ENCODE results near the gene COL18A1.

COL18A1 gene

GRCh38 chr21:45428534-45428933, 23.6 kb downstream of the COL18A1 start:
- no peak overlapping the region for H3K4me3 ChIP-seq (ENCODE audit: low read length)
- H3K36me3 ChIP-seq (ENCODE audit: control insufficient read depth, insufficient read depth, low read length, severe bottlenecking), result no peaks in the 10 kb centered on the region
- H3K27me3 ChIP-seq (replicated peaks; ENCODE audit: control insufficient read depth, insufficient read depth, low read length), result no peaks in the 10 kb centered on the region
- DNase-seq (ENCODE audit: low read depth), result no peak
- H3K4me1 ChIP-seq (ENCODE audit: control insufficient read depth, insufficient read depth, low read length), result peaks cover 26% of the 10 kb centered on the region
- H3K9me3 ChIP-seq (ENCODE audit: control insufficient read depth, low read length), result no peaks in the 10 kb centered on the region
- H3K9ac ChIP-seq (ENCODE audit: low read length), result no peak overlapping the region

GRCh38 chr21:45429221-45430175, 24.5 kb downstream of the COL18A1 start:
- Histone ChIP-seq H3K4me1 (ENCODE audit: control insufficient read depth, insufficient read depth, low read length) (peaks cover 26% of the 10 kb centered on the region), H3K9ac (ENCODE audit: low read length) (no peak overlapping the region), H3K9me3 (ENCODE audit: control insufficient read depth, low read length) (no peaks in the 10 kb centered on the region), H3K27me3 (replicated peaks; ENCODE audit: control insufficient read depth, insufficient read depth, low read length) (no peaks in the 10 kb centered on the region), H3K4me3 (ENCODE audit: low read length) (no peak overlapping the region), H3K36me3 (ENCODE audit: control insufficient read depth, insufficient read depth, low read length, severe bottlenecking) (no peaks in the 10 kb centered on the region)
- no peak for DNase-seq (ENCODE audit: low read depth)

GRCh38 chr21:45430521-45431501, 25.8 kb downstream of the COL18A1 start:
- H3K9ac ChIP-seq (ENCODE audit: low read length), result no peak overlapping the region
- H3K27me3 ChIP-seq (replicated peaks; ENCODE audit: control insufficient read depth, insufficient read depth, low read length), result no peaks in the 10 kb centered on the region
- H3K4me1 ChIP-seq (ENCODE audit: control insufficient read depth, insufficient read depth, low read length), result peaks cover 26% of the 10 kb centered on the region
- H3K9me3 ChIP-seq (ENCODE audit: control insufficient read depth, low read length), result no peaks in the 10 kb centered on the region
- no peaks in the 10 kb centered on the region for H3K36me3 ChIP-seq (ENCODE audit: control insufficient read depth, insufficient read depth, low read length, severe bottlenecking)
- peak; percentile 25 for DNase-seq (ENCODE audit: low read depth)
- no peak overlapping the region for H3K4me3 ChIP-seq (ENCODE audit: low read length)

GRCh38 chr21:45431781-45432572, 27.0 kb downstream of the COL18A1 start:
- H3K4me3 ChIP-seq (ENCODE audit: low read length), result no peak overlapping the region
- no peaks in the 10 kb centered on the region for H3K9me3 ChIP-seq (ENCODE audit: control insufficient read depth, low read length)
- H3K36me3 ChIP-seq (ENCODE audit: control insufficient read depth, insufficient read depth, low read length, severe bottlenecking), result no peaks in the 10 kb centered on the region
- H3K9ac ChIP-seq (ENCODE audit: low read length), result peak overlapping the region; percentile 38
- no peak for DNase-seq (ENCODE audit: low read depth)
- peaks cover 25% of the 10 kb centered on the region for H3K4me1 ChIP-seq (ENCODE audit: control insufficient read depth, insufficient read depth, low read length)
- no peaks in the 10 kb centered on the region for H3K27me3 ChIP-seq (replicated peaks; ENCODE audit: control insufficient read depth, insufficient read depth, low read length)

- Histone ChIP-seq H3K36me3 (ENCODE audit: control insufficient read depth, insufficient read depth, low read length, severe bottlenecking) (no peaks in the 10 kb centered on the region), H3K9me3 (ENCODE audit: control insufficient read depth, low read length) (no peaks in the 10 kb centered on the region), H3K27me3 (replicated peaks; ENCODE audit: control insufficient read depth, insufficient read depth, low read length) (no peaks in the 10 kb centered on the region), H3K4me3 (ENCODE audit: low read length) (no peak overlapping the region), H3K9ac (ENCODE audit: low read length) (peak overlapping the region; percentile 38), H3K4me1 (ENCODE audit: control insufficient read depth, insufficient read depth, low read length) (peaks cover 18% of the 10 kb centered on the region)
- peak; percentile 63 for DNase-seq (ENCODE audit: low read depth)
These were observed 27.8 kb downstream of the COL18A1 start for GRCh38 chr21:45432575-45433255.

GRCh38 chr21:45433301-45433700, 28.3 kb downstream of the COL18A1 start:
- peaks cover 12% of the 10 kb centered on the region for H3K4me1 ChIP-seq (ENCODE audit: control insufficient read depth, insufficient read depth, low read length)
- H3K27me3 ChIP-seq (replicated peaks; ENCODE audit: control insufficient read depth, insufficient read depth, low read length), result no peaks in the 10 kb centered on the region
- no peak overlapping the region for H3K4me3 ChIP-seq (ENCODE audit: low read length)
- no peak for DNase-seq (ENCODE audit: low read depth)
- no peaks in the 10 kb centered on the region for H3K9me3 ChIP-seq (ENCODE audit: control insufficient read depth, low read length)
- peak overlapping the region; percentile 38 for H3K9ac ChIP-seq (ENCODE audit: low read length)
- H3K36me3 ChIP-seq (ENCODE audit: control insufficient read depth, insufficient read depth, low read length, severe bottlenecking), result no peaks in the 10 kb centered on the region

- DNase-seq (ENCODE audit: low read depth), result no peak
- H3K4me3 ChIP-seq (ENCODE audit: low read length), result no peak overlapping the region
- H3K9ac ChIP-seq (ENCODE audit: low read length), result no peak overlapping the region
- H3K9me3 ChIP-seq (ENCODE audit: control insufficient read depth, low read length), result no peaks in the 10 kb centered on the region
- H3K27me3 ChIP-seq (replicated peaks; ENCODE audit: control insufficient read depth, insufficient read depth, low read length), result no peaks in the 10 kb centered on the region
- peaks cover 17% of the 10 kb centered on the region for H3K4me1 ChIP-seq (ENCODE audit: control insufficient read depth, insufficient read depth, low read length)
- no peaks in the 10 kb centered on the region for H3K36me3 ChIP-seq (ENCODE audit: control insufficient read depth, insufficient read depth, low read length, severe bottlenecking)
These were observed 29.1 kb downstream of the COL18A1 start for GRCh38 chr21:45433911-45434644.

- H3K9ac ChIP-seq (ENCODE audit: low read length), result no peak overlapping the region
- peaks cover 19% of the 10 kb centered on the region for H3K4me1 ChIP-seq (ENCODE audit: control insufficient read depth, insufficient read depth, low read length)
- no peak for DNase-seq (ENCODE audit: low read depth)
- H3K9me3 ChIP-seq (ENCODE audit: control insufficient read depth, low read length), result no peaks in the 10 kb centered on the region
- no peaks in the 10 kb centered on the region for H3K36me3 ChIP-seq (ENCODE audit: control insufficient read depth, insufficient read depth, low read length, severe bottlenecking)
- H3K27me3 ChIP-seq (replicated peaks; ENCODE audit: control insufficient read depth, insufficient read depth, low read length), result no peaks in the 10 kb centered on the region
- H3K4me3 ChIP-seq (ENCODE audit: low read length), result no peak overlapping the region
These were observed 29.8 kb downstream of the COL18A1 start for GRCh38 chr21:45434645-45435217.

- no peaks in the 10 kb centered on the region for H3K27me3 ChIP-seq (replicated peaks; ENCODE audit: control insufficient read depth, insufficient read depth, low read length)
- peaks cover 19% of the 10 kb centered on the region for H3K4me1 ChIP-seq (ENCODE audit: control insufficient read depth, insufficient read depth, low read length)
- no peak for DNase-seq (ENCODE audit: low read depth)
- H3K9ac ChIP-seq (ENCODE audit: low read length), result no peak overlapping the region
- no peaks in the 10 kb centered on the region for H3K36me3 ChIP-seq (ENCODE audit: control insufficient read depth, insufficient read depth, low read length, severe bottlenecking)
- H3K4me3 ChIP-seq (ENCODE audit: low read length), result no peak overlapping the region
- H3K9me3 ChIP-seq (ENCODE audit: control insufficient read depth, low read length), result no peaks in the 10 kb centered on the region
These were observed 30.5 kb downstream of the COL18A1 start for GRCh38 chr21:45435405-45435981.

Measured in adipocyte (in vitro differentiated cells).